Activated CD8-positive, alpha-beta T cell treated with anti-CD3 and anti-CD28 coated beads, Interleukin-2, amount 10 ng/mL, durations not matched to agents 7 days and 5 days (primary cell): Measurements from ENCODE around the gene PDZD7. TPM values are rescaled to one million over a fixed set of nuclear protein-coding genes. Genes with fewer than 3 reads are reported as not detected.

Experiments used
- ATAC-seq: fragments of 150-1000 bp; cut with Tn5 transposase; one replicate; pipeline ENCODE4 v1.10.0; 2021; ENCODE audit warnings: moderate library complexity
- CTCF ChIA-PET: fragments of 350-600 bp; sonication (Branson Sonifier 250); formaldehyde crosslinking; loops from one replicate; lab custom pipeline; 2021; ENCODE audit warnings: antibody characterized with exemption; lab: Charles Lee
- POLR2A ChIA-PET: fragments of 350-600 bp; sonication (Branson Sonifier 250); formaldehyde crosslinking; loops from one replicate; lab custom pipeline; 2021; ENCODE audit warnings: antibody characterized with exemption; lab: Charles Lee
- DNase-seq: peaks from one replicate; pipeline ENCODE4 v3.0.0-alpha.2; 2020
- H3K27ac Mint-ChIP-seq: one replicate; pipeline ENCODE4 v1.8.0; 2021; ENCODE audit warnings: mild to moderate bottlenecking, mixed read lengths
- H3K27me3 Mint-ChIP-seq: one replicate; pipeline ENCODE4 v1.8.0; 2021; ENCODE audit warnings: low read depth, mixed read lengths
- H3K36me3 Mint-ChIP-seq: one replicate; pipeline ENCODE4 v1.8.0; 2021; ENCODE audit warnings: low read depth, mixed read lengths
- H3K4me1 Mint-ChIP-seq: one replicate; pipeline ENCODE4 v1.8.0; 2021; ENCODE audit warnings: low read depth, mixed read lengths
- H3K4me3 Mint-ChIP-seq: one replicate; pipeline ENCODE4 v1.8.0; 2021; ENCODE audit warnings: mild to moderate bottlenecking, mixed read lengths
- H3K9me3 Mint-ChIP-seq: one replicate; pipeline ENCODE4 v1.8.0; 2022; ENCODE audit warnings: mixed read lengths; ENCODE audit not compliant: insufficient read depth
- microRNA-seq: library from miRNA; unstranded; fragments of <30 nt; microRNA quantifications from one replicate; pipeline ENCODE4 v1.2.0, GENCODE V29; 2022
- total RNA-seq, 2 experiments: library from RNA; stranded (reverse); gene quantifications; one replicate each; pipeline ENCODE4 v1.2.3, GENCODE V29; 2021

Gene PDZD7
- total RNA-seq, 2 experiments from 2014 or later, result 0.47 to 0.50 TPM

DNA sequence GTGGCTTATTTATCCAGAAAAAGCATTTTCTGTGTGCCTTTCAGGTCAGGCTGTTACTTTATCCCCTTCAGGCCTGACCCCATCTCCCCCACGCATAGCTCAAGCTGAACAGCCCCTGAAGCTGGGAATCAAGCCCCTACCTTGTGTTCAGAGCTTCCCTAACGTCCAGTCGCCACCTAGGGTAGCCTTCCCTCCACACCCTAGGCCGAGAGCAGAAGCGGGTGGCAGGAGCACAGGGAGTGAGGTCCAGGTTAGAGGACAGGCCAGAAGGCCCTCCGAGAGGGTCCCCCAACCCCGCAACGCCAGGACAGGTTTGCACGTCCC is 62.1 kb downstream of the PDZD7 start:
- DNase-seq (no peak), ATAC-seq (no peak)
- POLR2A ChIA-PET, result no interaction called here
- Mint-ChIP-seq H3K27ac (no peak overlapping the region), H3K4me3 (peak overlapping the region; percentile 51), H3K36me3 (peaks cover 7% of the 10 kb centered on the region), H3K27me3 (peaks cover 3% of the 10 kb centered on the region), H3K9me3 (no peaks in the 10 kb centered on the region), H3K4me1 (peaks cover 6% of the 10 kb centered on the region)
- CTCF ChIA-PET, result interaction anchor here (1.0 to 3.2 kb wide), 5 partner anchors 12 to 127 kb away, joined by 3 to 12 read pairs (median 3); no protein-coding TSS in a partner anchor

DNA sequence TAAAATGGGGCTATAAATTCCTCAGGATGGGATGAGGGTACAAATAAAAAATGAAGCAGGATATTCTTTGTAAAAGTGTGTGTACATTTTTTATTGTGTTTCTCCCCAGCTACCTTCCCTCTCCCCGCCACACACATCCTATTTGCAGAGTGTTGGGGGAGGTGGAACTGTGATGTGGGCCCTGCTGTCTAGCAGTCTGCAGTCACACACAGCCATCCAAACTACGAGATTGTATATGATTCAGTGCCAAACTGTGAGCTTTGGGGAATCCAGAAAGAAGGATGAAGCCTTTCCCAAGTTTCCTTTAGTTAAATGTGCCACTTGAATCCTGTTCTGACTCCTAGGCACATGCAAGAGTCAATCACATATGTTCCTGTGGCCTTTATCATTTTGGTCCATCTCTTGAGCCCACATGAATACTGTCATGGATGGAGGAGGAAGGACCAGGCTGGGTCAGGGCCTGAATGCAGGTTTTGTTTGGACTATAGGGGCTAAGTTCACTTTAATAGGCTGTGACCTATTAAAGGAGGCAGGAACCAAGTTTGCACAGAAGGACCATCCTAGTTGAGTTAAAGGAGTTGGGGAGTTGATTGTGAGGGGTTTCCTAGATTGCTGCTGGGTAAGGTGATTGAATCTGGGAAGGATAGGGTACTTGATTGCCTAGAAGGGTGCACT is 62.7 kb downstream of the PDZD7 start:
- Mint-ChIP-seq H3K36me3 (peaks cover 11% of the 10 kb centered on the region), H3K27me3 (peaks cover 3% of the 10 kb centered on the region), H3K9me3 (no peaks in the 10 kb centered on the region), H3K27ac (no peak overlapping the region), H3K4me3 (no peak overlapping the region), H3K4me1 (peaks cover 6% of the 10 kb centered on the region)
- CTCF ChIA-PET, result interaction anchor here (1.0 to 3.2 kb wide), 7 partner anchors 12 to 127 kb away, joined by 3 to 12 read pairs (median 3); no protein-coding TSS in a partner anchor
- DNase-seq (no peak), ATAC-seq (no peak)
- POLR2A ChIA-PET, result no interaction called here

GRCh38 chr10:100967332-100967731 is 63.6 kb downstream of the PDZD7 start:
- DNase-seq (no peak), ATAC-seq (no peak)
- H3K27ac Mint-ChIP-seq, result no peak overlapping the region
- peaks cover 18% of the 10 kb centered on the region for H3K36me3 Mint-ChIP-seq
- ChIA-PET POLR2A (no interaction called here), CTCF (interaction anchor here (1.0 to 3.2 kb wide), 5 partner anchors 11 to 48 kb away, joined by 3 to 15 read pairs (median 6); no protein-coding TSS in a partner anchor)
- H3K27me3 Mint-ChIP-seq, result peaks cover 3% of the 10 kb centered on the region
- H3K4me1 Mint-ChIP-seq, result peaks cover 6% of the 10 kb centered on the region
- H3K9me3 Mint-ChIP-seq, result no peaks in the 10 kb centered on the region
- no peak overlapping the region for H3K4me3 Mint-ChIP-seq

DNA sequence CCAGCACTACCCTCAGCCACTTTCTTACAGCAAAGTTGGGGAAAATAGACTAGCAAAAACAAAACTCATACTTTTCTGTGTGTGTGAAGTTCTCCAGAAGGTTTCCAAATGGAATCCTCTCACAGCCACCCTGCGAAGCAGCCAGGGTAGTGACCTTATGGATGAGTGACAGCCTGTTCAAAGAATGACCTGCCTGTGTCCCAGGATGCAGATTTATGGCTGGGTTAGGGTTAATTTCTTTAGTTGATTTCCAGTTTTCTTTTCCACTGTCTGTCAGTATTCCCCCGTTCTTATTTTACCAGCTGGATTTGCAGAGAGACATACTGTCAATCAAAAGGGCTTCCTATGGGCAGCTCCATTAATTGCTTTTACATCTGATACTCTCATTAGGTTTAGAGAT is 64.0 kb downstream of the PDZD7 start:
- CTCF ChIA-PET, result interaction anchor here (1.0 to 3.2 kb wide), 4 partner anchors 11 to 48 kb away, joined by 3 to 15 read pairs (median 5); no protein-coding TSS in a partner anchor
- Mint-ChIP-seq H3K27ac (no peak overlapping the region), H3K9me3 (no peaks in the 10 kb centered on the region), H3K27me3 (peaks cover 3% of the 10 kb centered on the region), H3K36me3 (peaks cover 20% of the 10 kb centered on the region), H3K4me1 (peaks cover 6% of the 10 kb centered on the region), H3K4me3 (no peak overlapping the region)
- POLR2A ChIA-PET, result no interaction called here
- DNase-seq (no peak), ATAC-seq (no peak)

DNA sequence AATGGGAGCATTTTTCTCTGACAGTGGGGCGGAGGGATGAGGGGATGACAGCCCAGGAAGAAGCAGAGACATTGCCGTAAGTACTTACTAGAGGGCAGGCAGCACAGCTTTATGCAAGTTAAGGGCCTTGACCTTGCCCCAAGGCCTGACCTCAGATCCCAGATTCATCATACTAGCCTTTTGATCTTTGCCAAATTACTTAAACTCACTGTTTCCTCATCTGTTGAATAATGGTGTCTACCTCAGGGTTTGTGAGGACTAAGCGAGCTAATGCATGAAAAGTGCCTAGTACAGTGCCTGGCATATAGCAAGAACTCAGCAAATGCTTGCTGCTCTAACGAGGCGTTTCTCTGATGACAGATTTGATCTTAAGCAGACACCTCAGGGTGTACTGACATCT is 65.1 kb downstream of the PDZD7 start:
- H3K36me3 Mint-ChIP-seq, result peaks cover 24% of the 10 kb centered on the region
- H3K9me3 Mint-ChIP-seq, result no peaks in the 10 kb centered on the region
- CTCF ChIA-PET, result interaction anchor here (0.8 to 3.2 kb wide), 6 partner anchors 8 to 222 kb away, joined by 3 to 15 read pairs (median 4); partner anchors contain the start of gene LZTS2
- POLR2A ChIA-PET, result interaction anchor here (0.6 kb wide), 1 partner anchor 24 kb away, joined by 3 read pairs; no protein-coding TSS in a partner anchor
- H3K4me3 Mint-ChIP-seq, result no peak overlapping the region
- no peak overlapping the region for H3K27ac Mint-ChIP-seq
- H3K4me1 Mint-ChIP-seq, result peaks cover 6% of the 10 kb centered on the region
- no peak for DNase-seq
- peaks cover under 1% of the 10 kb centered on the region for H3K27me3 Mint-ChIP-seq
- ATAC-seq, result no peak

DNA sequence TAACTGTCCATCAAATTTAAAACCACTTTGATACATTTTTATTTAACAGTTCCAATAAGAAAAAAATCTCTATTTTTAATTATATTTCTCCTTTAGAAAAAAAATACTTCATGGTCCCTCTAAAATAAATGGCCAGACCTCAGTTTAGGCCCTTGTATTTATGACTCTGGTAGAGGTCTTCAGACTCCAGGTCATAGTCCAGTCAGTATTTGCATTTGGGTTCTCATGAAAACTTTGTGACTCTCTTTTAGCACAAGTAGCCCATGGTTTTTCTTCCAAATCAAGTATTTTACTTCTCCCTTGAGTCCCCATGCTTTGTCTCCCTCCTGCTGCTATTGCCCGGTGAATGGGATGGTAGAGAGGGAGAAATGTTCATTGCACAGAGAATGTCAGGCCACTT is 67.1 kb downstream of the PDZD7 start:
- peaks cover 40% of the 10 kb centered on the region for H3K36me3 Mint-ChIP-seq
- H3K27ac Mint-ChIP-seq, result no peak overlapping the region
- H3K4me1 Mint-ChIP-seq, result peaks cover under 1% of the 10 kb centered on the region
- POLR2A ChIA-PET, result no interaction called here
- ATAC-seq (no peak), DNase-seq (no peak)
- CTCF ChIA-PET, result no interaction called here
- H3K4me3 Mint-ChIP-seq, result no peak overlapping the region
- no peaks in the 10 kb centered on the region for H3K27me3 Mint-ChIP-seq
- no peaks in the 10 kb centered on the region for H3K9me3 Mint-ChIP-seq

DNA sequence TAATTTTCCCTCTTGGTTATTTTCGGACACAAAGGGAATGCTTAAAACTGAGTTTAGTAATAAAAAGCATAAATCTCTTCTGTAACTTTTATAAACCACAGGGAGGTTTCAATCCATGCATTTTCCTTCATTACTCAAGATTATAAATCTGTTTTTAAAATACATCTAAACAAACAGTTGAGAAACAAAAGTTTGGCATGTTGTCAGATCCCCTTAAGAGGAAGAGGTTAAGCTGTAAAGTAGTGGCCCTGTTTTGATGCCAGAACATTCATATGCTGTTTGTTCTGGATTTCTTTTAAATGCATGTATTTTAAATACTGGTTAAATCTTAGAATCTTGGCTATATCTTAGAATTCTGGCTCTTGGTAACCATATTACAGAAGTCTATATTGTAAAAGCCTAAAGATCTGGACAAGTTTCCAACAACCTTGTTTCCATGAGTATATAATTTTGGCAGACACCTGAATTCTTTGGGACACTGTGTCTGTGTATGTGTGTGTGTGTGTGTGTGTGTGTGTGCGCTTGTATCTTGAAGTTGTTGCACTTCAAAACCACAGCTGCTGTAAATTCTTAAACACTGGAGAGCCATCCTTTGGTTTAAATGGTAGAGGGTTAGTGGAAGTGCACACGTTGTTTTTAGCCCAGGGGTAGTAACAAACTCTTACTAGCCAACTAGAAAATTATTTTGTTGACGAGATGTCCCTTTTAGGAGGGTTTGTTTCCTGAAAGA is 68.4 kb downstream of the PDZD7 start:
- peaks cover 43% of the 10 kb centered on the region for H3K36me3 Mint-ChIP-seq
- ATAC-seq (no peak), DNase-seq (no peak)
- POLR2A ChIA-PET, result no interaction called here
- H3K9me3 Mint-ChIP-seq, result no peaks in the 10 kb centered on the region
- no peaks in the 10 kb centered on the region for H3K4me1 Mint-ChIP-seq
- no peaks in the 10 kb centered on the region for H3K27me3 Mint-ChIP-seq
- no peak overlapping the region for H3K4me3 Mint-ChIP-seq
- CTCF ChIA-PET, result interaction anchor here (0.8 kb wide), 1 partner anchor 52 kb away, joined by 3 read pairs; no protein-coding TSS in a partner anchor
- no peak overlapping the region for H3K27ac Mint-ChIP-seq

DNA sequence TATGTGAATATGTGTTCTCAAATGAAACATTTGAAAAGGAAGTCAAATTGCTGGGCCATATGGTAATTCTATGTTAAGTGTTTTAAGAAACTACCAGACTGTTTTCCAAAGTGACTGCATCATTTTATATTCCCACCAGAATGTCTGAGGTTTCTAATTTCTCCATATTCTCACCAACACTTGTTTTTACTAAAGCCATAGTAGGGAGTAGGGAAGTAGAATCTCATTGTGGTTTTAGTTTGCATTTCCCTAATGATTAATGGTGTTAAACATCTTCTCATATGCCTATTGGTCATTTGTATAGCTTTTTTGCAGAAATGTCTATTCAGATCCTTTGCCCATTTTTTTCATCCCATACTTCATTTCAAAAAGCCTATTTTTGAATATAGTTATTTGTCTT is 70.7 kb downstream of the PDZD7 start:
- DNase-seq, result no peak
- no peaks in the 10 kb centered on the region for H3K9me3 Mint-ChIP-seq
- H3K36me3 Mint-ChIP-seq, result peaks cover 50% of the 10 kb centered on the region
- no peak for ATAC-seq
- no peak overlapping the region for H3K4me3 Mint-ChIP-seq
- peaks cover 9% of the 10 kb centered on the region for H3K4me1 Mint-ChIP-seq
- H3K27me3 Mint-ChIP-seq, result no peaks in the 10 kb centered on the region
- POLR2A ChIA-PET, result no interaction called here
- no peak overlapping the region for H3K27ac Mint-ChIP-seq
- CTCF ChIA-PET, result no interaction called here

Small RNA genes within 50 kb of the gene (microRNA-seq; reads per million reads assigned to microRNA genes)
- not detected for gene MIR608

Other genes with a start within 250 kb of the PDZD7 start
- 10 to 100 TPM; 42.8 to 44.4 TPM for gene SLF2, start 118.2 kb downstream of the PDZD7 start, total RNA-seq
- under 1 TPM; 0.16 to 0.40 TPM for gene SEMA4G, start 61.6 kb downstream of the PDZD7 start, total RNA-seq
- 10 to 100 TPM; 46.1 to 48.9 TPM for gene MRPL43, start 43.6 kb downstream of the PDZD7 start, total RNA-seq
- gene TWNK, start 43.6 kb downstream of the PDZD7 start, total RNA-seq, result 10 to 100 TPM; 11.8 to 13.3 TPM
- 10 to 100 TPM; 11.6 to 13.8 TPM for gene LZTS2, start 31.3 kb downstream of the PDZD7 start, total RNA-seq
- 10 to 100 TPM; 24.7 to 24.8 TPM for gene SFXN3, start 105 bp upstream of the PDZD7 start, total RNA-seq
- under 1 TPM in 1 of 2 experiments, not detected in 1; 0.18 TPM for gene KAZALD1, start 30.9 kb upstream of the PDZD7 start, total RNA-seq
- gene TLX1, start 100.2 kb upstream of the PDZD7 start, total RNA-seq, result not detected
- gene LBX1, start 198.3 kb upstream of the PDZD7 start, total RNA-seq, result not detected